G401 (cell line): ENCODE data around the gene MKNK2. TPM values are rescaled to one million over a fixed set of nuclear protein-coding genes. Genes with fewer than 3 reads are reported as not detected.
"Not testable (repeated sequence)": the region's sequence is repeated elsewhere in the genome, so short reads cannot be mapped to it uniquely, and the experiment has no call there.

Experiments used
- DNase-seq: peaks from one replicate; pipeline ENCODE4 v3.0.0-alpha.2; 2015; ENCODE audit warnings: low spot score
- in situ Hi-C: cut with HindIII; loops from 2 replicates; pipeline ENCODE4 v1.10.0; 2016; ENCODE audit warnings: low sequenced_read_pairs, mixed read lengths
- total RNA-seq: library from RNA; depleted of rRNA; stranded (reverse); fragments of >200 nt; shearing (Covaris generic); gene quantifications from 2 replicates; pipeline ENCODE4 v1.2.3, GENCODE V29; 2014

MKNK2 gene
- total RNA-seq, 1 experiment from 2014 or later: 118 TPM

GRCh38 chr19:2036424-2036823 lies 14.6 kb downstream of the MKNK2 start:
- no peak for DNase-seq
- in situ Hi-C loops: no loop called here

- DNase-seq: no peak
- in situ Hi-C loops: no loop called here
These were observed 15.5 kb downstream of the MKNK2 start for GRCh38 chr19:2035590-2035991.

- DNase-seq: no peak
- in situ Hi-C loops: no loop called here
These were observed 16.1 kb downstream of the MKNK2 start for GRCh38 chr19:2034729-2035589.

- in situ Hi-C loops, DNase-seq: not testable (repeated sequence)
These were observed 16.8 kb downstream of the MKNK2 start for GRCh38 chr19:2034253-2034652.

- no peak for DNase-seq
- in situ Hi-C loops: no loop called here
These were observed 17.3 kb downstream of the MKNK2 start for GRCh38 chr19:2033825-2034159.

GRCh38 chr19:2033115-2033824 lies 17.8 kb downstream of the MKNK2 start:
- no peak for DNase-seq
- in situ Hi-C loops: no loop called here

- DNase-seq: peak; percentile 97
- in situ Hi-C loops: no loop called here
These were observed 18.6 kb downstream of the MKNK2 start for GRCh38 chr19:2032296-2032941.

- DNase-seq: no peak
- in situ Hi-C loops: no loop called here
These were observed 23.7 kb downstream of the MKNK2 start for GRCh38 chr19:2027361-2027760.

GRCh38 chr19:2026770-2027169 lies 24.3 kb downstream of the MKNK2 start:
- no peak for DNase-seq
- in situ Hi-C loops: no loop called here

GRCh38 chr19:2022289-2022688 lies 28.8 kb downstream of the MKNK2 start:
- DNase-seq: no peak
- in situ Hi-C loops: no loop called here

GRCh38 chr19:2021453-2022140 lies 29.4 kb downstream of the MKNK2 start:
- in situ Hi-C loops: no loop called here
- no peak for DNase-seq

GRCh38 chr19:2018752-2019151 lies 32.3 kb downstream of the MKNK2 start:
- in situ Hi-C loops: no loop called here
- no peak for DNase-seq

- peak; percentile 90 for DNase-seq
- in situ Hi-C loops: no loop called here
These were observed 34.8 kb downstream of the MKNK2 start for GRCh38 chr19:2016041-2016807.

GRCh38 chr19:2015608-2015950 lies 35.5 kb downstream of the MKNK2 start, which contains the start of gene BTBD2:
BTBD2 (minus strand) TSS chr19:2015714; CDS start chr19:2015703, 11 bp downstream.
- in situ Hi-C loops: no loop called here
- DNase-seq: peak; percentile 84

- in situ Hi-C loops: no loop called here
- no peak for DNase-seq
These were observed 36.1 kb downstream of the MKNK2 start for GRCh38 chr19:2014731-2015607.

- in situ Hi-C loops: no loop called here
- no peak for DNase-seq
These were observed 36.9 kb downstream of the MKNK2 start for GRCh38 chr19:2014131-2014571.

- no peak for DNase-seq
- in situ Hi-C loops: no loop called here
These were observed 37.4 kb downstream of the MKNK2 start for GRCh38 chr19:2013683-2013961.
